Measurements from ENCODE around the gene IL17RE.
"Not testable (repeated sequence)": the region's sequence is repeated elsewhere in the genome, so short reads cannot be mapped to it uniquely, and the experiment has no call there.

Gene IL17RE

DNA sequence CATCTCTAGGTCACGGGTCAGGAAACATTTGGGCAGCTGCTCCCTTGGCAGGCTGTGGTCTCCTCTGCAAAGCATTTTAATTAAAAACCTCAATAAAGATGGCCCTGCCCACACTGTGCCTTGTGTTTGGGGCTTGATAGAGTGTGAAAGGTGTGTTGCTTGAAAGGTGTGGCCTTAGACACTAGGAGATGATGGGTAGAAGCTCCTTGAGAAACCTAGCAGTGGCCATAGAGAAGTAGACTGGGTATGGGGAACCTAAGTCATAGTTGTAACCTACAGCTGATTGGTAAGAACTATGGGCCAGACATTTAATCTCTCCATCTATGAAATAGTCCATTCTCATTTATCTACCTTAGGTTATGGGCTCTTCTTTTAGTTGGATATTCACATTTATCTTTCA lies 8.9 kb upstream of the IL17RE start:
- Histone ChIP-seq H3K9me3 (ENCODE audit: control insufficient read depth, insufficient read depth, low read length) (no peaks in the 10 kb centered on the region), H3K27me3 (ENCODE audit: control insufficient read depth, low read length) (no peaks in the 10 kb centered on the region), H3K4me3 (ENCODE audit: low read length) (no peak overlapping the region), H3K79me2 (ENCODE audit: control insufficient read depth, low read length) (peaks cover 44% of the 10 kb centered on the region), H3F3A (ENCODE audit: control insufficient read depth, insufficient read depth) (peaks cover 12% of the 10 kb centered on the region; the same call in 1 of the 2 replicates), H3K4me2 (ENCODE audit: low read length) (no peak overlapping the region), H3K27ac (ENCODE audit: low read depth, low read length) (no peak overlapping the region), H3K4me1 (ENCODE audit: control insufficient read depth, low read length) (peaks cover 30% of the 10 kb centered on the region), H4K20me1 (ENCODE audit: control insufficient read depth, insufficient read depth, low read depth, low read length) (peaks cover 13% of the 10 kb centered on the region; the same call in 1 of the 2 replicates), H3K36me3 (ENCODE audit: control insufficient read depth, low read length) (peaks cover 47% of the 10 kb centered on the region), H3K9me2 (replicated peaks; ENCODE audit: control insufficient read depth, low read length) (no peaks in the 10 kb centered on the region)
- no peak for TF ChIP-seq EZH2phosphoT487 (IDR thresholded peaks at IDR 0.05; ENCODE audit: borderline replicate concordance, low read length)
- TF ChIP-seq, protein P1, sequence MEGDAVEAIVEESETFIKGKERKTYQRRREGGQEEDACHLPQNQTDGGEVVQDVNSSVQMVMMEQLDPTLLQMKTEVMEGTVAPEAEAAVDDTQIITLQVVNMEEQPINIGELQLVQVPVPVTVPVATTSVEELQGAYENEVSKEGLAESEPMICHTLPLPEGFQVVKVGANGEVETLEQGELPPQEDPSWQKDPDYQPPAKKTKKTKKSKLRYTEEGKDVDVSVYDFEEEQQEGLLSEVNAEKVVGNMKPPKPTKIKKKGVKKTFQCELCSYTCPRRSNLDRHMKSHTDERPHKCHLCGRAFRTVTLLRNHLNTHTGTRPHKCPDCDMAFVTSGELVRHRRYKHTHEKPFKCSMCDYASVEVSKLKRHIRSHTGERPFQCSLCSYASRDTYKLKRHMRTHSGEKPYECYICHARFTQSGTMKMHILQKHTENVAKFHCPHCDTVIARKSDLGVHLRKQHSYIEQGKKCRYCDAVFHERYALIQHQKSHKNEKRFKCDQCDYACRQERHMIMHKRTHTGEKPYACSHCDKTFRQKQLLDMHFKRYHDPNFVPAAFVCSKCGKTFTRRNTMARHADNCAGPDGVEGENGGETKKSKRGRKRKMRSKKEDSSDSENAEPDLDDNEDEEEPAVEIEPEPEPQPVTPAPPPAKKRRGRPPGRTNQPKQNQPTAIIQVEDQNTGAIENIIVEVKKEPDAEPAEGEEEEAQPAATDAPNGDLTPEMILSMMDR (IDR thresholded peaks at IDR 0.05; ENCODE audit: low read depth, low read length, poor library complexity, severe bottlenecking): no peak

DNA sequence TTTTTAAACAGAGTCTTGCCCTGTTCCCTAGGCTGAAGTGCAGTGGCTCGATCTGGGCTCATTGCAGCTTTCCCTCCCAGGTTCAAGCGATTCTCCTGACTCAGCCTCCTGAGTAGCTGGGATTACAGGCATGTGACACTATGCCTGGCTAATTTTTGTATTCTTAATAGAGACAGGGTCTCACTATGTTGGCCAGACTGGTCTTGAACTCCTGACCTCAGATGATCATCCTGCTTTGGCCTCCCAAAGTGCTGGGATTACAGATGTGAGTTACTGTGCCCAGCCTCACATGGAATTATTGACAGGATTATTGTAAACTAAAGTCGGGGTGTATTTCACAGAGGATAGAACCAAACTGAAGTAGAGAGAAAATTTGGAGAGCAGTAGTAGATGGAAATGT lies 6.9 kb upstream of the IL17RE start:
- H3K4me1 ChIP-seq (ENCODE audit: control insufficient read depth, low read length): peaks cover 25% of the 10 kb centered on the region
- peaks cover 41% of the 10 kb centered on the region for H3K79me2 ChIP-seq (ENCODE audit: control insufficient read depth, low read length)
- H3K36me3 ChIP-seq (ENCODE audit: control insufficient read depth, low read length): peaks cover 44% of the 10 kb centered on the region
- H4K20me1 ChIP-seq (ENCODE audit: control insufficient read depth, insufficient read depth, low read depth, low read length): peaks cover 13% of the 10 kb centered on the region; the same call in 1 of the 2 replicates
- H3K4me2 ChIP-seq (ENCODE audit: low read length); H3K27ac ChIP-seq (ENCODE audit: low read depth, low read length); H3K27me3 ChIP-seq (ENCODE audit: control insufficient read depth, low read length); H3K9me3 ChIP-seq (ENCODE audit: control insufficient read depth, insufficient read depth, low read length); H3K9me2 ChIP-seq (replicated peaks; ENCODE audit: control insufficient read depth, low read length); H3K4me3 ChIP-seq (ENCODE audit: low read length): not testable (repeated sequence)
- peaks cover 12% of the 10 kb centered on the region; the same call in 1 of the 2 replicates for H3F3A ChIP-seq (ENCODE audit: control insufficient read depth, insufficient read depth)

DNA sequence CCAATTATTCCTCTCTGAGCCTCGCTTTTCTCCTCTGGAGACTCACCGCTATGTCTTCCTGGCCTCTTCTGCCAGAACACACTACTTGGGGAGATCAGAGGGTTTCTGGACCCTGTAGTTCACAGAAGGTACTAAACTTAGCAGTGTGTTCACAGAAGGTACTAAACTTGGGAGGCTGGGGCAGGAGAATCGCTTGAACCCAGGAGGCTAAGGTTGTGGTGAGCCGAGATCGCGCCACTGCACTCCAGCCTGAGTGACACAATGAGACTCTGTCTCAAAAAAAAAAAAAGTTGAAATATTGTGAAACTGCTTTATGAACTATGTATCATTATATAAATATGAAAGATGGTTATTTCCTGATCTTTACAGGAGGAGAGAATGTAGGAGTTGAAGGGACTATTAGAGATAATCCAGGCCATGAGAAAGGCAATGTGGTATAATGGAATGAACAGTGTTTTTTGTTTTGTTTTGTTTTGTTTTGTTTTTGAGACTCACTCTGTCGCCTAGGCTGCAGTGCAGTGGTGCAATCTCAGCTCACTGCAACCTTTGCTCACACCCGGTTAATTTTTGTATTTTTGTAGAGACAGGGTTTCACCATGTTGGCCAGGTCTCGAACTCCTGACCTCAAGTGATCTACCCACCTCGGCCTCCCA lies 5.8 kb upstream of the IL17RE start:
- peaks cover 13% of the 10 kb centered on the region; the same call in 1 of the 2 replicates for H4K20me1 ChIP-seq (ENCODE audit: control insufficient read depth, insufficient read depth, low read depth, low read length)
- H3K4me1 ChIP-seq (ENCODE audit: control insufficient read depth, low read length): peaks cover 23% of the 10 kb centered on the region
- not testable (repeated sequence) for H3K27ac ChIP-seq (ENCODE audit: low read depth, low read length)

DNA sequence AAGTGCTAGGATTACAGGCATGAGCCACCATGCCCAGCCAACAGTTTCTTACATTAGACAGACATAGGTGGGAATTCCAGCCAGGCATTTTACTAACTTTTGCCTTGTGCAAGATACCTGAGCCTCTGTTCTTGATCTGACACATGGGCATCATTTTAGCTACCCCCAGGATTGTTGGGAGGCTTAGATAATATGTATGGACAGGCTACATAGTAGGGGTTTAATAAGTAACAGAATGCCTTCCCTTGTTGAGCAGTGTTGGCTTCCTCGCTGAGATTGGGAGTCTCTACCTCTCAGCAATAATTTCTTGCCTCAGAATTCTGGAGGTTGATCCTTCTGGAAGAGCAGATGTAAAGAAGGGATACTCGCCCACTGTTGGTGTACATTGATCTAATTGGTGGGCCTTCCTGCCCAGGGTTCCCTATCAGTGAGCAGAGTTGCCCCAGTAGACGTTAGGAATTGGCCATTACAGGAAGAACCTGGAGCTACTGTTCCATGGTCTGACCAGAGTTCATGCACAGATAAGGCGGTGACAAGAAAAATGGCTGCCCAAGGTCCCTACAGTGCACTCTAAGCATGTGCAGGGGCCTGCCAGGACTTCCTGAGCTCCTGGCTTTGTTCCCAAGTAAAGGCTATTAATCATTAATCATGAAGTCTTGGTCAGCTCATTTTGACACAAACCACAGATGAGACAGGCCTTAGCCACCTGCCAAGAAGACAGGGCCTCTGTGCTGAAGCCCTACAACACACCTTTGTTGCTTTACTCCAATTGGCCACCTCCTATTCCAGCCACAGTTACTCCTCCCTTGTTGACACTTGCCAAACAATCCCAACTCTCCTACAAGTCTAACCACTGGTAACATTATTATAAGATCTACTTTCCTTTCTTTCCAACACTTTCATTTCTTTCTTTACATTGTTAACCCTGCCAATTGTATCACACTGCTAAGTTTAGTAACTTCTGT lies 5.0 kb upstream of the IL17RE start:
- Histone ChIP-seq H3K9me2 (replicated peaks; ENCODE audit: control insufficient read depth, low read length) (no peaks in the 10 kb centered on the region), H3K4me2 (ENCODE audit: low read length) (no peak overlapping the region), H4K20me1 (ENCODE audit: control insufficient read depth, insufficient read depth, low read depth, low read length) (peaks cover 7% of the 10 kb centered on the region; the same call in 1 of the 2 replicates), H3K79me2 (ENCODE audit: control insufficient read depth, low read length) (peaks cover 21% of the 10 kb centered on the region), H3K27ac (ENCODE audit: low read depth, low read length) (no peak overlapping the region), H3F3A (ENCODE audit: control insufficient read depth, insufficient read depth) (peaks cover 9% of the 10 kb centered on the region; the same call in 1 of the 2 replicates), H3K4me3 (ENCODE audit: low read length) (no peak overlapping the region), H3K27me3 (ENCODE audit: control insufficient read depth, low read length) (no peaks in the 10 kb centered on the region), H3K36me3 (ENCODE audit: control insufficient read depth, low read length) (peaks cover 26% of the 10 kb centered on the region), H3K9me3 (ENCODE audit: control insufficient read depth, insufficient read depth, low read length) (no peaks in the 10 kb centered on the region), H3K4me1 (ENCODE audit: control insufficient read depth, low read length) (peaks cover 24% of the 10 kb centered on the region)
- TF ChIP-seq, protein P1 (IDR thresholded peaks at IDR 0.05; ENCODE audit: low read depth, low read length, poor library complexity, severe bottlenecking): no peak
- no peak for TF ChIP-seq EZH2phosphoT487 (IDR thresholded peaks at IDR 0.05; ENCODE audit: borderline replicate concordance, low read length)

More for the DNA sequence above, 5.8 kb upstream of the IL17RE start:
- H3K79me2 ChIP-seq (ENCODE audit: control insufficient read depth, low read length): peaks cover 29% of the 10 kb centered on the region
- H3F3A ChIP-seq (ENCODE audit: control insufficient read depth, insufficient read depth); H3K4me2 ChIP-seq (ENCODE audit: low read length); H3K27me3 ChIP-seq (ENCODE audit: control insufficient read depth, low read length); H3K9me2 ChIP-seq (replicated peaks; ENCODE audit: control insufficient read depth, low read length); H3K9me3 ChIP-seq (ENCODE audit: control insufficient read depth, insufficient read depth, low read length); H3K4me3 ChIP-seq (ENCODE audit: low read length): not testable (repeated sequence)
- peaks cover 34% of the 10 kb centered on the region for H3K36me3 ChIP-seq (ENCODE audit: control insufficient read depth, low read length)
